ENCODE data around the gene DNAI7. TPM values are rescaled to one million over a fixed set of nuclear protein-coding genes. Genes with fewer than 3 reads are reported as not detected.

DNAI7 gene
- polyA plus RNA-seq, 1 donor from 2014 or later, result 1.3 TPM

GRCh38 chr12:25130741-25131188 lies 64.2 kb downstream of the DNAI7 start:
- H3K9ac ChIP-seq (ENCODE audit: low read length), result no peak overlapping the region
- H3K4me3 ChIP-seq (ENCODE audit: low read length), result no peak overlapping the region

GRCh38 chr12:25126746-25127145 lies 68.2 kb downstream of the DNAI7 start:
- Histone ChIP-seq H3K27ac (ENCODE audit: low read length) (no peak overlapping the region), H3K9me3 (ENCODE audit: low read length) (no peaks in the 10 kb centered on the region), H3K4me2 (ENCODE audit: low read length) (no peak overlapping the region), H3K9ac (ENCODE audit: low read length) (no peak overlapping the region), H4K20me1 (ENCODE audit: insufficient read depth) (no peaks in the 10 kb centered on the region), H3K36me3 (ENCODE audit: insufficient read depth, low read length) (no peaks in the 10 kb centered on the region), H3F3A (ENCODE audit: insufficient read depth, low read length, poor library complexity, severe bottlenecking) (no peaks in the 10 kb centered on the region), H3K79me2 (replicated peaks; ENCODE audit: insufficient read depth, low read length) (no peaks in the 10 kb centered on the region), H3K27me3 (ENCODE audit: insufficient read depth, low read depth, low read length) (no peaks in the 10 kb centered on the region), H3K4me3 (ENCODE audit: low read length) (no peak overlapping the region), H2AFZ (ENCODE audit: low read depth, low read length) (no peak overlapping the region), H3K9me2 (ENCODE audit: insufficient read depth, low read length) (no peaks in the 10 kb centered on the region)
- TF ChIP-seq EZH2 (IDR thresholded peaks at IDR 0.05; ENCODE audit: borderline replicate concordance, insufficient read depth, low read length, poor library complexity, severe bottlenecking), result no peak
- TF ChIP-seq POLR2AphosphoS5 (IDR thresholded peaks at IDR 0.05), result no peak
- TF ChIP-seq CTCF (IDR thresholded peaks at IDR 0.05; ENCODE audit: poor library complexity, severe bottlenecking), result no peak

More at GRCh38 chr12:25130741-25131188, 64.2 kb downstream of the DNAI7 start:
- Histone ChIP-seq H3K9me3 (ENCODE audit: low read length) (no peaks in the 10 kb centered on the region), H3K36me3 (ENCODE audit: insufficient read depth, low read length) (no peaks in the 10 kb centered on the region), H3K27me3 (ENCODE audit: insufficient read depth, low read depth, low read length) (no peaks in the 10 kb centered on the region), H3K79me2 (replicated peaks; ENCODE audit: insufficient read depth, low read length) (no peaks in the 10 kb centered on the region), H3K9me2 (ENCODE audit: insufficient read depth, low read length) (no peaks in the 10 kb centered on the region), H3K27ac (ENCODE audit: low read length) (no peak overlapping the region), H3F3A (ENCODE audit: insufficient read depth, low read length, poor library complexity, severe bottlenecking) (no peaks in the 10 kb centered on the region), H2AFZ (ENCODE audit: low read depth, low read length) (no peak overlapping the region), H3K4me2 (ENCODE audit: low read length) (no peak overlapping the region), H4K20me1 (ENCODE audit: insufficient read depth) (no peaks in the 10 kb centered on the region)
- TF ChIP-seq REST (IDR thresholded peaks at IDR 0.05; ENCODE audit: borderline replicate concordance) (no peak), RAD21 (conservative IDR thresholded peaks at IDR 0.05) (peak; percentile 82), POLR2AphosphoS5 (IDR thresholded peaks at IDR 0.05) (no peak), MXI1 (conservative IDR thresholded peaks at IDR 0.05; ENCODE audit: poor library complexity, severe bottlenecking) (no peak), TAF1 (IDR thresholded peaks at IDR 0.05; ENCODE audit: low read depth) (no peak), EZH2 (IDR thresholded peaks at IDR 0.05; ENCODE audit: borderline replicate concordance, insufficient read depth, low read length, poor library complexity, severe bottlenecking) (no peak), SMC3 (conservative IDR thresholded peaks at IDR 0.05; ENCODE audit: poor library complexity) (peak; percentile 82), CTCF (IDR thresholded peaks at IDR 0.05; ENCODE audit: poor library complexity, severe bottlenecking) (peak; percentile 78), EP300 (conservative IDR thresholded peaks at IDR 0.05; ENCODE audit: poor library complexity, severe bottlenecking) (no peak)

Data from neural cell (in vitro differentiated cells).